Activated CD4-positive, CD25-positive, alpha-beta regulatory T cell treated with anti-CD3 and anti-CD28 coated beads, Interleukin-2, amount 50 U/mL, for 16 hours (primary cell): ENCODE data around the gene CILP.

ENCODE experiments used
- DNase-seq: peaks from one replicate; pipeline ENCODE4 v3.0.0-alpha.2; 2020; ENCODE audit warnings: low read depth, low spot score

The CILP gene

DNA sequence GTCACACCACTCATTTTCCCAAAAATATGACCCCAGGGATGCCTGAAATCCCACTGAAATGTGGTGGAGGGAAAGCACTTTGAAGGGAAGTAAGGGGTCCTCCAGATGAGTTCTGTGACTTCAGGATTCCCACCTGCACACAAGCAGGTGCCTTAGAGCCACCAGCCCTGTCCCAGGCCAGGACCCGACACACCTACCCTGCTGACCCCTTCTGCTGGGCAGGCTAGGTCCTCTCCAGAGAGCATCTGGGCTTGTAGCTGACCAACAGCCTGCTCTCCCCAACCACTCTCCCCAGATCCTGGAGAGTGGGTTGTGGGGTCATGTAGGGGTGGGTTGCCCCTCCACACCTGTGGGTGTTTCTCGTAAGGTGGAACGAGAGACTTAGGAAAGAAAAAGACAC is 14.9 kb upstream of the CILP start:
- no peak for DNase-seq

DNA sequence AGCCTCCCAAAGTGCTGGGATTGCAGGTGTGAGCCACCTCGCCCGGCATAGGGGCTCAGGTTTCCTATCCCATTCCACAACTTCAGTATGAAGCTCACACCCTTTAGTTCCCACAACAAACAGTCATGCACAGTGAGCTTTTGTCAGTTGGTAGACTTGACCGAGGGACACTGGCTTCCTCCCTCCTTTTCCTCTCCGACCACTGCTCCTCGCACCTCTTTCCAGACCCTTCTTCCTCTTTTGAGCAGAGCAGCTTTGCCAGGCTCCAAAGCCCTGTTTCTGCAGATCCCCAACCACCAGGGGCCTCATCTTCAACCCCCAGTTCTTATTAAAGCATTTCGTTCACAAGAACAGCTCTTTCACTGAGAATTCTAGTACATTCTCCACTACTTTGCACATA is 12.7 kb upstream of the CILP start:
- DNase-seq: no peak

DNA sequence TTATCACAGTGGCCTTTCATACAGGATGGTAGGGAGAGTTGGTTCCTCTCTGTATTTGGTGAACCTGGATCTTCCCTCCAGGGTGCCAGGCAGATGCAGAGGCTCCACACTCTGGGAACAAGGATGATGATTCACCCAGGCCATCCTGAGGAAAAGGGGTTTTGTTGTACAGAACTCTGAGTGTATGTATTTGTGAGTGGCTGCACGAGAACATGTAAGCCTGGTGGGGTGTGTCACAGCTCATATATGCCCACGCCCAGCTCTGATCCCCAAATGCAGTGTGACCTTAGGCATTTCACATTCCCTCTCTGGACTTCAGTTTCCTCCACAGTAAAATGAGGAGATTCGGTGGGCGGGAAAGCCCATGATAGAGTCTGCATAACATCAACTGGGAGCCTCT is 11.6 kb upstream of the CILP start:
- DNase-seq: no peak

DNA sequence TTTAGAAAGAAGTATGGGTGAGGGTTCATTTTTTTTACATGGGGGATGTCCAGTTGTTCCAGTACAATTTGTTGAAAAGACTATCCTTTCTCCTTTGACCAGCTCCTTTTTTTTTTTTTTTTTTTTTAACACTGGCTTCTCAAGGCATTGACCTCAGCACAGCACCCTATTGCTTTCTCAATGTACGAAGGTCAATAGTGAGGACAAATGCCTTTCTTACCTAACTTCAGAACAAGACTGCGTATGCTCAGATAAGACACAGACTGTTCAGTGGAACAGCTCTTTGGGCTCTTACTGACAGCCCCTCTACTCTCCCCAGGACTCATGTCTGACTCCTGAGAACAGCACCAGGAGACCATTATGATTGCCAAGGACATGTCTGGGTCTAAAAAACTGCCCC is 10.4 kb upstream of the CILP start:
- DNase-seq: no peak

DNA sequence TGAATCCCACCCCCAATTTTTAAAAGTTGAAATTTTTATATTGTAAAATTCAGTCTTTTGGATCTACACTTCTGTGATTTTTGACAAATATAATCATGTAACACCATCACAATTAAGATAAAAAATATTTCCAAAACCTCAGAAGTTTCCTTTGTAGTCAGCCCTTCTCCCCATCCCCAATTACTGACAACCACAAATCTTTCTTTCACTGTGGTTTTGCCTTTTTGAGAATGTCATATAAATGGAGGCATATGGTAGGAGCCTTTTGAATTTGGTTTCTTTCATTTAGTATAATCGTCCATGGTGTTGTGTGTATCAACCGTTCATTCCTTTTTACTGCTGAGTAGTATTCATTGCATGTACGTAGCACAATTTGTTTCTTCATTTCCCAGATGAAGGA is 7.9 kb upstream of the CILP start:
- no peak for DNase-seq

DNA sequence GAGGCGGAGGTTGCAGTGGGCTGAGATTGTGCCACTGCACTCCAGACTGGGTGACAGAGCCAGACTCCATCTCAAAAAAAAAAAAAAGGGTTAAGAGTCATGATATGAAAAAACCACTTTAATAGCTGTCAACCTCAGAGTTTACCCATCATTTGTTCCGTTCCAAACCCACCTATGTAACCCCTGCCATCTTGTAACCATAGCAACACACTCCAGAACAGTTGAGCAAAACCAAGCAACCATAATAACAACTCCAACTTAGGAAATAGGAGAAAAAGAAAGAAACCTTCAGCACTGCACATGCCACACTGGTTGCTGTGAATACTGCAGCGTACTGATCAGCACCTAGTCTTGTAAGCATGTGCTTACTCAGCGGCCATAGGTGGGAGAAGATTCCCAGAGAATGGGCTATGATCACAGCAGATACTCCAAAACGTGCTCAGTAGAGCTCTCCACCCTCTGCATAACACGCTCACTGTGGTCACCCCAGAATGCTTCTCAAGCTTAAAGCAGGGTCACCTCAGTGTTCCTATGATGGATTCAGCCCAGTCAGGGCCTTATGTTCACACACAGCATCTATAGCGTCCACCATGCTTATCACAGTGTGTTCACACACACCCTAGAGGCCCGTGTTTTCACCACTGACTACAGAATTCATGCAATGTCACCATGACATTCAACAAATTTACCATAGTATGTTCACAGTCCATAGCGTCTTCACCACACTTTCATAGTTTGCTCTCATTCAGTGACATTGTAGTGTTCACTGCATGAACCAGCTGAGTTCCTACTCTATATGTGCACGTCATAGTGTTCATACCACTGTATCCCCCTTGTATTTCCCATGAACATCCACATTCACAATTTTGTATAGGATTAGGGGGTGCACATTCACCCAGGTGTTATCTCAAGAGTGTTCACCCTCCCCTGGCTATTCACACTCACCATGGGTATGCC is 6.5 kb upstream of the CILP start:
- DNase-seq: no peak

DNA sequence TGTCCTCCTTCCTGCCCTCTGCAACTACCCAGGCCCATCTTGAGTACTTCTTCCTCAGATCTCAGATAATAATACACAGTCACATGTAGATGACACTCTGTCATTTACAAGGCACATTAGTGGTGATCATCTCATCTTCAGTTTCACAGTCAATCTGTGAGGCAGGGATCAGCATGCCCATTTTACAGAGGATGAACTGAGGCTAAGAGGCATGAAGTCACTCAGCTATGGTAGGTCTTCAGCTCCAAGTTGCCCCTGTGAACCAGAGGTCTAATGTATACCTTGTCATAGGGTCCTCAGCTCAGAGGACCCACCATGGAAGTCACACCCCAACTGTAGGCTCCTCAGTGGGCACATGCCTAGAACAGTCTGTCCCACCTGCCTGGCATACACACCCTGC is 4.2 kb upstream of the CILP start:
- DNase-seq: no peak

DNA sequence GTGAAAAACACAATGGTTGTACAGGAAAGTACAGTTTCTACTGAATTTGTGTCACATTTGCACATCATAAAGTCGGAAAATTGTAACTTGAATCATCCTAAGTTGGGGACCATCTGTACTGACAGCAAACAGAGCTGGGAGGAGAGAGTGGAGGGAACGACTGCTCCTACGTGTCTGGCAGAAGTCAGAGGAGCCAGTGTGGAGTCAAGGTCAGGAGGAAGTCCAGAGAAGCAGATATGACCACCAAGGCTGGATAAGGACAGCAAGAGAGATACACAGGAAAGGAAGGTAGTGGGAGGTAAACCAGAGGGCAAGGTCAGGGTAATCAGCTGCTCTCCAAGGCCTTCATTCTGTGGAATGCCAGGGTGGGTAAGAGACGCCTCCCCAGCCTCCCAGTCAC is 2.7 kb upstream of the CILP start:
- no peak for DNase-seq

DNA sequence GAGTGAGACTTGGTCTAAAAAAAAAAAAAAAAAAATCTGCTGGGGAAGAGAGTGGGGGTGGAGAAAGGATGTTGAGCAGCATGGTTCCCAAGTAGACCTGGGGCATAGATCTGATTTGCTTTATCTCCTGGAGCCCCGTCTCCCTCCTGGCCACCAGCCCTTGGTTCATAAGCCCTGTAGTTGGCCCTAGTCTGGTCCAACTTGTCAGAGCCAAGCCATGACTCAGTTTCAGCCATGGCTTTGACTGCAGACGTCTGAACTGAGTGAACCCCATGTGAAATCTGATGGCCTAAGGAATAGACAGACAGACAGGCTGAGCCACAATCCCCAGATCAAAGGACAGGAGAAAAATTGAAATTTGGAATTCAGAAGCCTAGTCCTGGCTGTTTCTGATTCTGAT is 2.0 kb upstream of the CILP start:
- no peak for DNase-seq

DNA sequence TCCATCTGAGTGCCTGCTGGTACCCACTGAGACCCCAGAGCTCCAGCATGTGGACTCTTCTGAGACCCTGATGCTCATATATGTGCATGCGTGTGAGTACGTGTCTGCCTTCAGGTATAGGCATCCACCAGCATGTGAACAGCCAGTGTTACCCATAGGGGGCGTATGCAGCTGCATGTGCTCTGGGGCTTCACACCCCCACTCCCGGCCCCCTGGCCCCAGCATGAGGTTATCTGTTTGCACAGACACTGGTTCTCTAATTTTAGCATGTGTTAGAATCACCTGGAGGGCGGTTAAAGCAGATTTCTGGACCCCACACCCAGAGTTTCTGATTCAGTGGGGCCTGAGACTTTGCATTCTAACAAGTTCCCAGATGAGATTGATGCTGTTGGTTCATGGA is 824 bp upstream of the CILP start:
- DNase-seq: no peak

DNA sequence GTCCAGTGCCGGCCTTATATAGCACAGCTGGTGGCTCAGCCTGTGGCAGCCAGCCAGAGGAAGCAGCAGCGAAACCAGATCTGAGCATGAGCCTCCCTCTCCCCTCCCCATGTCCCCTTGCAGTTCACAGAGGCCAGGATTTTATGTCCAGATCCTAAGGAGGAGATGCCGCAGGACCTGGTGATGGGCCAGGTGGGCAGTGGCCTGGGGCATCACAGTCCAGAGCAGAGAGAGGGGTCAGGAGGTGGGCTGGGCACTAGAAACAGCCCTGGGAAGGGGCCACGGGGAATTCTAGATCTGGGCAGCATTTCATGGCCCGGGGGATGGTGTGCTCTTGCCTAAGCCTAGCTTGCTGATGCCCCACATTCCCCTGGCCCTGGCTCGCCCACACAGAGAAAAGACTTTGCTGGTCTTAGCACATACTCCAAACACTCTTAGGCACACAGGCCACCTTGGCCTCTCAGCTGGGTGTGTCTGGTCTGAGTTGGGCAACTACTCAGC is 259 bp upstream of the CILP start:
- DNase-seq: no peak

DNA sequence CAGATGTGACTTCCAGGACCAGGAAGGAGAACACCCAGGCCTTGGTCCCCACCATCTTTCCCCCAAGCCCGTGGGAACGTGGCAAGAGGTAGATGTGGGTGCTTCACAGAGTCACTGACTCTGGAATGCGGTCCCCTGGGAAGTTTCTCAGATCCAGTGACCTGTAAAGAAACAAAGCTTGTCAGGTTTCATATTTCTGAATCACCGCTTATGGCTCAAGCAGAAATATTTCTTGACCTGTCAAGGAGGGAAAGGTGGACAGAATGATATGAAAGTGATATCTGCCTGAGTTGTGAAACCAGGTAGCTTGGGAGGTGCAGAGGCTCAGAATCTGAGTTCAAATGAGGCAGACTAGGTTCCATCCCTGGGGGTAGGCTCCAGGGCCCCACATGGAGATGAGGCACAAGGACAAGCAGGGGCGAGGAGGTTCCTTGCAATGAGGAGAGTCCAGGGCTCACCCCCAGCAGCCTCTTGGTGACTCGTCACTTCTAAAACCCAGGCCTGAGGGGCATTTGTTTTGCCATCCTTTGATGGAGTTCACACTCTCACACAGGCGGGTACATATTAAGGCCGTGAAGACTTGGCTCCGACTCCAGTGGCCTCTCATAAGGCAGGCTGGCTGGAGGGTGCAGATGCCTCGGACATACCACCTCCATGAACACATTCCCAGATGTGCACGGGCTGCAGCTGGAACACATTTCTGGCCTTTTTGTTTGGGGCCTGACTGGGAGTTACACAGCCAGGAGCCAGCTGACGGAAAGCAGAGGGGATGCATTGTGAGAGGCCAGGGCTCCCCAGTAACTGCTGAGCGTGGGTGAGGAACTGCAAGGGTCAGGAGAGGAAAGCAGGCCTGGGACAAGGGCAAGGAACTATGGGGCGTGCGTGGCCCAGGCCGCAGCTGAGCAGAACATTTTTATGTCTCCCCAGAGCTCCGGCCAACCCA is 1.3 kb downstream of the CILP start:
- DNase-seq: no peak

DNA sequence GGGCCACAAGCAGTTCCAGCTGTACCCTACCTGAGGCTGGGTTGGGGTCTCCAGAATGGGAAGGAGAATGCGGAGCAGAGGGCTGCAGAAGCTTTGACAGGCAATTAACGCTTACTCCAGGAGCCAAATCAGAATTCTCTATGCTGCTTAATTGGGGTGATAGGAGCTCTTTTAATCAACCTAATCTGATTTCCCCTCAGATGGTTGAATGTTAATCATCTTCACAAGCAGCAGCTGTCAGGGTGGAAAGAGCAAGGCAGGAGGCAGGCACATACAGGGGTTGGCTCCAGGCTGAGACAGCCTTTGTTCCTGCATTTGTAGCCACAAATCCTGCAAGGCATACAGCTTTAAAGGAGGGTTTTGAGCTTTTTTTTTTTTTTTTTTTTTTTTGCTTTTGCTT is 2.6 kb downstream of the CILP start:
- DNase-seq: no peak

DNA sequence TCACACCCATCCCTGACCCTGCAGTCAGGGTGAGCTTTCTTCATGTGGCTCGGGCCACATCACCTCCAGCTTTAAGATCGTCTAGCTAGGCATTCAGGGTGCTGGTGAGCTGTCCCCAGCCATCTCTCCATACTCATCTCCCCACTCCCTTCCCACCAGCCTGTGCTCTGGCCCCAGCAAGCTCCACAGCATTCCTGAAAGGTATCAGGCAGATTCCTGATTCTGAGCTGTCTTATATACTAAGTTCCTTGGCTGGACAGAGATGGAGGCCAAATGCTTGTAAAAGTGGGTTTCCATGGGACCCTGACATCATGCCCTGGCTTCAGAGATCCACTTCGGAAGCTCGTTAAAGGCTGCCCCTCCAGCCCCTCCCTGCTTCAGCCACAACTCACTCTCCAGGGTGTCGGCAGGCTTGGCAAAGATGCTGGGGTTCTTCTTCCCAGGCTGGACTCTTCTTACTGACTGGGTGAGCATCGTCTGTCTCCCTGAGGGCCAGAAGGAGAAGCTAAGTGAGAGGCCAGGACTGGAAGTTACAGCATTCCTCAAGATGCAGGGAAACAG is 3.9 kb downstream of the CILP start:
- DNase-seq: no peak

DNA sequence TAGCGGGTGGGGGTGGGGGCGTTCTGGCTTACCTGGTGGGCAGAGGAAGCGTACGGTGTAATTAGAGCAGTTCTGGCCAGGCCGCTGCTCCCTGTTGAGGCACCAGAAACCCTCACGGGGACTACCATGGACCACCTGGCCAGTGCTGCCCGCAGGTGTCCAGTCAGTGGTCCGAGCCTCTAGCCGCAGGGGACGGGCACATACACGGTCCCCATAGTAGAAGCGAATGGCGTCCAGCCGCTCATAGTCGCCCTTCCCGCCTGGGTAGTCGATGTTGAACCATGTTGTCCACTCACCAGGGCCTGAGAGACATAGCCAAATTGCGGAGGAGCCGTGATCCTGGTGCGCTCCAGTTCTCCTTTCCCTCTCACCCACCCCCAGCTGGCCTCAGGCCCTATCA is 4.5 kb downstream of the CILP start:
- DNase-seq: no peak

DNA sequence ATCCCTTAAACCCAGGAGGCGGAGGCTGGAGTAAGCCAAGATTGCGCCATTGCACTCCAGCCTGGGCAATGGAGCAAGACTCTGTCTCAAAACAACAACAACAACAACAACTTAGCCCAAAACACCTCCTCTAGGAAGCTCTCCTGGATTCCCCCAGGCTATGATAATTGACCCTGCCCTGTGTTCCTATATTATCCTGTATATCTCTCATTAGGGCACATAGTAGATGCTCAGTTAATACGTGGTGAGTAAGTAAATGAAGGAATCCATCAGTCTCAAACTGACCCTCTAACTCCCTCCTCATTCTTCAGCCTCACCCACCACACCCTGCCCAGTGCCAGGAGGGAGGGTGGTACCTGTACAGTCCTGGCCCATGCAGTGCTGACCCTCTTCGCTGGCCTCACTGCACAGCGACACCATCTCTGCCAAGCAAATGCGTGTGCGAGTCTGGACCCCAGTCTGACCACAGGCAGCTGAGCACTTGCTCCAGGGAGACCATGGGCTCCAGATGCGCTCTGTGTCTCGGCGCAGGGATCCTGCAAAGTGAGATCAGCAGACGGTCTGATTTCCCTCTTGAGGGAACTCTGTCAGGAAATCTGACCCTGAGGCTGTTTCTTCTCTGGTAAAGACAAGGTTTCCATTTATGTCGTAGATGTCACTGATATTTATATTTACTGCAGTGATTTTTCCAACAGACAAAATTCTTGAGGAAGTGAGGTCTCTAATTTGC is 6.2 kb downstream of the CILP start:
- no peak for DNase-seq

DNA sequence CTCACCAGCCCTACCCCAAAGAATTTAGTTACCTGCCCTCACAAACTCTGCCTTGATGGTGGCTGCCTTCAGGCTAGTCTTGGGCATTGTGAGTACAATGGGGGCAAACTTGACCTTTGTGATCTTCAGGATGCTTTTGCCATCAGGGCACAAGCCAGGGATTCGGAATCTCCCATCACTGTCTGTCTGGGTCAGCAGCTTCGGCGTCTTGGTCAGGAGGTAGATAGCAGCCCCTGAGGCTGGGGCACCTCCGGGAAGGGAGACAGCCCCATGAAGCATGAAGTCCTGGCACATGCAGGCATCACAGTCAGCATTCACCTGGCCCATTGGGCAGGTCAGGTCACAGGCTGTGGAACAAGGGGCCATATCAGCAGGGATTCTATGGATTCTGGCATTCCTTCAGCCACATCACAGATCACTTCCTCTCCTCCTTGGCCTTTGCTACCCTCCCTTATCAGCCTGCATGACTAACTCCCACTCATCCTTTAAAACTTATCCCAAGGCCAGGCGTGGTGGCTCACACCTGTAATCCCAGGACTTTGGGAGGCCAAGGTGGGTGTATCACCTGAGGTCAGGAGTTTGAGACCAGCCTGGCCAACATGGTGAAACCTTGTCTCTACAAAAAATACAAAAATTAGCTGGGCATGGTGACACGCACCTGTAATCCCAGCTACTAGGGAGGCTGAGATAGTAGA is 6.9 kb downstream of the CILP start:
- DNase-seq: no peak

DNA sequence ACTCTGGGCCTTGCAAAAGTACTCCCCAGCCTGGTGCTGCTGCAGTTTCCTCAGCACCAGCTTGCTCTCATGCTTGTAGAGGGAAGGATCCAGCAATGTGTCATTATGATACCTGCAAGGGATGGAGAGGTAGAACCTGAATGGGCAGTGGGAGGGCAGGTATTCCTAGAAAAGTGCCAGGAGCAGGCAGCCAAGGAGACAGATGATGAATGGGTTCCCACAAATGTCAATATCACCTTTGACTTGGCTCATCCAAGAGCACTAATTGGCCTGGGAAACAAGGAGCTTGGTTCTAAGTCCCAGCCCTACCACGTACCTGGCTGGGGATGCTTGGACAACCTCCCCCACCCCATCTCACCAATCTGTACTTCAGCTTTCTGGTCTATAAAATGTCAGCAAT is 9.4 kb downstream of the CILP start:
- DNase-seq: no peak

DNA sequence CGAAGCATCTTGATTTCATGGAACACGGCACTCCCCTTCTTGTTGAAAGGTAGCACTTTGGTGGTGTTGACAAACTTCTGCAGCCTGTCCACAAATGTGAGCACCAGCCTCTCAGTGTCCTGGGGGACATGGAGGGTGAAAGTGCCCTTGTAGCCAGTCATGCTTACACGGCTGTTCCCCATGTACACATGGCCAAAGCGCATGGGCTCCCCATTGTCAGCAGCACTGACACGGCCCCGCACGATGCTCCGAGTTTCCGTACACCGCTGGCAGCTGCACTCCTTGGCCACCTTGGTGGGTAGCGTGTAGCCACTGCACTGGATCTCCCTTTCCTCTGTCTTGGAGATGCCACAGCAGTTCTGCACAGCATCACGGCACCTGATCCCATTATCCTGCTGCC is 12.7 kb downstream of the CILP start:
- no peak for DNase-seq

DNA sequence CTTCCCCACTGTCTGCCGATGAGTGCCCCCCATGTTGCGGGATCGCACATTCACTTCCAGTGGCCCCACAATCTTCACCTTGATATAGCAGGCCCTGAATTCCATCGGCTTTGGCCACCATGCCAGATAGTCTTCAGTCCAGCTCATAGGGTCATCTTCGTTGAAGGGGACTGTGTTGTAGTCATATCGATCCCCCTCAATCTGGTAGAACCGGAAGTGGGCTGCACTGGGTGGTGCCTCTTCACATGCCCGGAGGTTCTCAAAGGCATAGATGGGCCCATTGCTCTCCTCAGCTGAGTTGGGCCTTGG is 14.0 kb downstream of the CILP start:
- no peak for DNase-seq
